Measurements from ENCODE around the gene OTOP1.
"Not testable (repeated sequence)": the region's sequence is repeated elsewhere in the genome, so short reads cannot be mapped to it uniquely, and the experiment has no call there.

The OTOP1 gene

DNA sequence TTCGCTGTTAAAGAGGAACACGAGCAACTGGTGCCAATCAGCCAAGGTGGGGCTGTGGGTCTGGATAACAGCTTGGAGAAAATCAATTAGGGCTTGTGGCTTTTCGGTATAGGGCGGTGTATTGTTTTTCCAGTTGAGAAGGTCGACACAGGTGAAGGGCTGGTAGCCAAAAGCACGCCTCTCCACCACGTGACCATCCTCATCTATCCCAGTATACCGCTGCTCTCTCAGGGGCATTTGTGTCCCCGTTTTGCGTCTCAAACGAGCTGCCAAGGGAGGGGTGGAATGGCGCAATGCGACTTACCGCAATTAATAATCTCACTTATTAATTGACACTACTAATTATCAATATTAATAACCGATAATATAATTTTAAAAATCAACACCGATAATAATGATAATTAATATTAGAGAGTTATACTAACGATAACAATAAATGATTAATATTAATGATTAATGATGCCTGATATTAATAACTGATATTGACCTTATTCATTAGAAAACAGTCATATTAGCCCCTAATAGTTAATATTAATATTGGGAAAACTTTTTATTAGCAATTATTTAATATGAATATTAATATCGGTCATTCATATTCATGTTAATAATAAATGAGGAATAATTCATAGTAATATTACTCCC, 62.1 kb downstream of the OTOP1 start:
- DNase-seq (ENCODE audit: low read depth in 4 of 4, low spot score in 1 of 4) = not testable (repeated sequence)

DNA sequence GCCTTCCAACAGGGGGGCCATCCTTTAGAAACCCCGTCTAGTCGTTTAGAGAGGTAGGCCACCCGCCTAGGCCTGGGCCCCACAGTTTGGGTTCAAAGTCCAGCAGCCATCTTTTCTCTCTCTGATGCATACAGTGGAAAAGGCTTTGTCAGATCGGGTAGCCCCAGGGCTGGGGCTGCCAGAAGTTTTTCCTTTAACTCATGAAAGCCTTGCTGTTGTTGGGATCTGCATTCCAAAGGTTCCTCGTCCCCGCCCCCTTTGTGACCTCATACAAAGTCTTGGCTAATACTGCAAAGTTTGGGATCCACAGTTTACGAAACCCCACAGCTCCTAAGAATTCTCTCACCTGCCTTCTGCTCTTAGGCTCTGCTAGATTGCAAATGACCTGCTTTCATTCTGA, 64.5 kb downstream of the OTOP1 start:
- DNase-seq (ENCODE audit: low read depth in 4 of 4, low spot score in 1 of 4) = not testable (repeated sequence)

DNA sequence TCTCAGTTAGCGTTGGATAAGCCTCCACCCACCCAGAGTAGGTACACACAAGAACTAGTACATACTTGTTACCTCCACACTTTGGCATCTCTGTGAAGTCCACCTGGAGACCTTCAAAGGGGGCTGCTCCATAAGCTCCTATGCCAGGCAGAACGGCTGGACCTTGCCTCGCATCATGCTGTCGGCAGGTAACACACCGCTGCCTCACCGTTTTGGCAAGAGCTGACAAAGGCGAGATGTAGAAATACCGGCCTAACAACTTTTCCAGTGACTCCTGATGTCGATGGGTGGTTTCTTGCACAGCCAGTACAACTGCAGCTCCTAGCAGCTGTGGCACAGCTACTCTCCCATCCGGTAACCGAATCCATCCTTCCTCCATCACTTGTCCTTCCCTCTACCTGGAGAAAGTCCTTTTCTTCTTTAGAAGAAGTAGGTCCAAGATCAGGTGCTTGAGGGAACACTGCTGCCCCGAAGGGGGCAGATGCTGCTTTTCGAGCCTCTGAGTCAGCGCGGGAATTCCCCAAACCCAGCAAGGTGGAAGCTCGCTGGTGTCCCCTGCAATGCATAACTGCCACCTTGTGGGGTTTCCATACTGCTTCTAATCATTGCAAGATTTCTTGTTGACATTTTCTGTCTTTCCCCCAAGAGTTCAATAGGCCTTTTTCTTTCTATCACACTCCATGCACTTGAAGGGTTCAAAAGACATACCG, 65.6 kb downstream of the OTOP1 start:
- not testable (repeated sequence) for DNase-seq (ENCODE audit: low read depth in 4 of 4, low spot score in 1 of 4)

DNA sequence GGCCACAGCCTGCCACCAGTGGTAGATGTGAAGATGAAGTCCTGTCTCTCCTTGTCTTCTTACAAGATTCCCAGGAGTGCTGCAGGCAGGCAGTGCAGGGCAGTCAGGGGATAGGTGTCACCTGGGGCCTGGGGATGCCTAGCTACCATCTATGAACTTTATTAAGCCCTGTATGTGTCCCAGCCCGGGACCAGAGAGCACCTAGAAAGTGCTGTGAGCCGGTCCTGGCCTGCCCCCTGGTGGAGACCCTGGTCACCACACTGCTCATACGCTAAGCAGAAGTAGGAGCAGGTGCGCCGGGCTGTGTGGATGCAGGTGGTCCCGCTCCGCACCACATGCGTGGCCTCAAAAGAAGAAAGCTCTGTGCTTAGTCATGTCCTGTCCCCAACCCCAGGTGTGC, 81.1 kb downstream of the OTOP1 start:
- peak in 3 of 4 experiments; percentile 7 to 26 (median 14) for DNase-seq (ENCODE audit: low read depth in 4 of 4, low spot score in 1 of 4)

DNA sequence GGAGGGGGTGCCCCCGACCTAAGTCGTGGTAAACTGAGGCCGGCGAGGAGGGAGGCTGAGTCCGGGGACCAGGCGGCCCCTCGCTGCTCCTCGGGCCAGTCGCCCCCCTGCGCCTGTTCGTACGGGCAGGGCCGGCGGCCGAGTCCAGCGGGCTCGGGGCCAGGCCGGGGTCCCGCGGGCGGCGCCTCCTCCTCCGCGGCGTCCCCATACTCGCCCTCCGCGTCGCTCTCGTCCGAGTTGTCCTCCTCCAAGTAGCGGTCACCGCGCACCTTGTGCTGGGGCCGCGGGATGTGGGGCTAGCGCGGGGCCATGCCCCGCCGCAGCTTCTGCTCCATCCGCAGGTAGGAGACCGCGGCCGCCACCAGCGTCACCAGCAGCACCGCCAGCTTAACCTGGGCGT, 83.4 kb downstream of the OTOP1 start:
- not testable (repeated sequence) for DNase-seq (ENCODE audit: low read depth in 4 of 4, low spot score in 1 of 4)

DNA sequence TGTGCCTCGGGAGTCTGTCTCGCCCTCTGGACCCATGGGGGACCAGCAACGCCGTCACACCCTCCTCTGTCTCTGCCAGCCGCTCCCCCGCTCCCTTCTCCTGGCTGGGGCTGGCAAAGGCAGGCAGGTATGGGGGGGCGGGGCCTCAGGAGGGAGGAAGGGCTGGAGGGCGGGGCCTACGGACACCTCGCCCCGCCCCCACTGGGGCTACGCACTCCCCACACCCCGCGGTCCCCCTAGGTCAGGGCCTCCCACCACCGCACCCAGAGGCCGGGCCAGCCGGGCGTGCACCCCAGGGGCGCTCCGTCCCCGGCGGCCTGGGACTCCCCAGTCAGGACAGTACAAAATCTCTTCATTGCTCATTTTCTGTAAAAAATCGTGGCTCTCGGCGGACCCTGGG, 84.0 kb downstream of the OTOP1 start:
- DNase-seq (ENCODE audit: low read depth in 4 of 4, low spot score in 1 of 4) = not testable (repeated sequence)

DNA sequence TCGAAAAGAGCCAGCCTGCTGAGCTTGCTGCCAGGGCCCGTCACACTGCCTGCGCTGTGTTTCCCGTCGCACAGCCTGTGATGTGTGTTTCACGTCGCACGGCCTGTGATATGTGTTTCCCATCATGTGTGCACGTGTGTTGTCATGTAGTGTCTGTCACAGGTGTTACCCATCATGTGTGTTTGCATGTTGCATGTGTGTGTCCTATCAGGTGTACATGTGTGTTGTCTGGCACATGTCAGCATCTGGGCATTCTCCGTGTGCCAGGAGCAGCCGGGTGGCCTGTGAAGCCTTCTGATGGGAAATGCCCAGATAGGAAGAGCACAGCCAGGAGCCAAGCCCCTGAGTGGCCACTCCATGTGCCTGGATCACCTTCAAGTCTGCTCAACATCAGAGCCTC, 85.5 kb downstream of the OTOP1 start:
- DNase-seq (ENCODE audit: low read depth in 4 of 4, low spot score in 1 of 4) = not testable (repeated sequence)
